Chondrocyte (in vitro differentiated cells): ENCODE data around the gene CTH. TPM values are rescaled to one million over a fixed set of nuclear protein-coding genes. Genes with fewer than 3 reads are reported as not detected.

Experiments used
- DNase-seq: peaks from one replicate; pipeline ENCODE4 v3.0.0; 2021; ENCODE audit warnings: mixed read lengths, low spot score
- H3K27ac Mint-ChIP-seq: one replicate; pipeline ENCODE4 v1.8.0; 2021; ENCODE audit warnings: mild to moderate bottlenecking, moderate library complexity, mixed read lengths; ENCODE audit not compliant: unreplicated experiment
- H3K27me3 Mint-ChIP-seq: 2 replicates; pipeline ENCODE4 v1.8.0; 2021; ENCODE audit warnings: low read depth, mixed read lengths
- H3K36me3 Mint-ChIP-seq: 2 replicates; pipeline ENCODE4 v1.8.0; 2021; ENCODE audit warnings: low read depth, mixed read lengths
- H3K4me1 Mint-ChIP-seq: 2 replicates; pipeline ENCODE4 v1.8.0; 2021; ENCODE audit warnings: low read depth, mild to moderate bottlenecking, mixed read lengths
- H3K4me3 Mint-ChIP-seq: one replicate; pipeline ENCODE4 v1.8.0; 2021; ENCODE audit warnings: mild to moderate bottlenecking, moderate library complexity, mixed read lengths; ENCODE audit not compliant: unreplicated experiment
- H3K9me3 Mint-ChIP-seq: 2 replicates; pipeline ENCODE4 v1.8.0; 2021; ENCODE audit warnings: low read depth, mixed read lengths
- total RNA-seq: library from RNA; stranded (reverse); gene quantifications from 3 replicates; pipeline ENCODE4 v1.2.1, GENCODE V29; 2021
- TF ChIP-seq, protein P1 (sequence below): fragments of 200-600 bp; sonication (generic); IDR thresholded peaks from 2 replicates; pipeline ENCODE4 v1.5.0; 2021; ENCODE audit warnings: antibody characterized with exemption, mild to moderate bottlenecking, moderate library complexity

Gene CTH
- total RNA-seq, 1 donor from 2014 or later: 14.9 TPM

DNA sequence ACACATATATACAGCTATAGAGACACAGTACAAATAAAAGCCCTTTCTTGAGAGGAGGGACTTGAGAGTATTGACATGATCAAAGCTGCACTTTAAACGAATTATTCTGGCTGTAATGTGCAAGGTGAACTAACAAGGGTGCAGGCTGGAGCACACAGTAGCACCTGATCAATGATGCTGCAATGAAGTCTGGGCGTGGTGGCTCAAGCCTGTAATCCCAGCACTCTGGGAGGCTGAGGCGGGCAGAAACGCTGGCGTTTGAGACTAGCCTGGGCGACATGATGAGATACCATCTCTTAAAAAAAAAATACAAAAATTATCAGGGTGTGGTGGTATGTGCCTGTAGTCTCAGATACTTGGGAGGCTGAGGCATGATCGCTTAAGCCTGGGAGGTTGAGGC, 14.1 kb upstream of the CTH start:
- TF ChIP-seq, protein P1, sequence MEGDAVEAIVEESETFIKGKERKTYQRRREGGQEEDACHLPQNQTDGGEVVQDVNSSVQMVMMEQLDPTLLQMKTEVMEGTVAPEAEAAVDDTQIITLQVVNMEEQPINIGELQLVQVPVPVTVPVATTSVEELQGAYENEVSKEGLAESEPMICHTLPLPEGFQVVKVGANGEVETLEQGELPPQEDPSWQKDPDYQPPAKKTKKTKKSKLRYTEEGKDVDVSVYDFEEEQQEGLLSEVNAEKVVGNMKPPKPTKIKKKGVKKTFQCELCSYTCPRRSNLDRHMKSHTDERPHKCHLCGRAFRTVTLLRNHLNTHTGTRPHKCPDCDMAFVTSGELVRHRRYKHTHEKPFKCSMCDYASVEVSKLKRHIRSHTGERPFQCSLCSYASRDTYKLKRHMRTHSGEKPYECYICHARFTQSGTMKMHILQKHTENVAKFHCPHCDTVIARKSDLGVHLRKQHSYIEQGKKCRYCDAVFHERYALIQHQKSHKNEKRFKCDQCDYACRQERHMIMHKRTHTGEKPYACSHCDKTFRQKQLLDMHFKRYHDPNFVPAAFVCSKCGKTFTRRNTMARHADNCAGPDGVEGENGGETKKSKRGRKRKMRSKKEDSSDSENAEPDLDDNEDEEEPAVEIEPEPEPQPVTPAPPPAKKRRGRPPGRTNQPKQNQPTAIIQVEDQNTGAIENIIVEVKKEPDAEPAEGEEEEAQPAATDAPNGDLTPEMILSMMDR: no peak
- H3K27me3 Mint-ChIP-seq: peaks cover 10% of the 10 kb centered on the region

DNA sequence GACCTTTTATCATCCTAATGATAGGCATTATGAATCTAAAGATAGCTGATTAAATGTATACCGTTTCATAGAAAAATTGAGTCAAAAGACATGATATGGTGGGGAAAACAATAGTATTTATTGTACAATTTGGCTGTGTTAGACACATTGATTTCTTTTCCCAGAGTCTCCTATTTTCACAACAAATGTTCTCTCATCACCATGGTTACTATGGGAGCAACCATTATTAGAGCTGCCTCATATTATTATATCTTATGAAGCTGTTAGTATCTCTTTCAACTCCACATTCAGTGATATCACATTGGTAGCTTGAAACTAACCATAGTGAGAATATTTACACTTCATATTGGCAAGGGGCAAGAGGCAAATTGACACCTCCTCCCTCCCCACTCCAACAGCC, 10.7 kb upstream of the CTH start:
- Mint-ChIP-seq H3K27ac (no peak overlapping the region), H3K9me3 (no peaks in the 10 kb centered on the region), H3K4me3 (no peak overlapping the region), H3K27me3 (peaks cover 10% of the 10 kb centered on the region), H3K4me1 (no peaks in the 10 kb centered on the region), H3K36me3 (no peaks in the 10 kb centered on the region)
- TF ChIP-seq, protein P1: no peak
- DNase-seq: no peak

More for the DNA sequence above, 14.1 kb upstream of the CTH start:
- no peaks in the 10 kb centered on the region for H3K36me3 Mint-ChIP-seq
- H3K27ac Mint-ChIP-seq: no peak overlapping the region
- no peaks in the 10 kb centered on the region for H3K4me1 Mint-ChIP-seq
- no peak overlapping the region for H3K4me3 Mint-ChIP-seq
- no peaks in the 10 kb centered on the region for H3K9me3 Mint-ChIP-seq
- DNase-seq: no peak

DNA sequence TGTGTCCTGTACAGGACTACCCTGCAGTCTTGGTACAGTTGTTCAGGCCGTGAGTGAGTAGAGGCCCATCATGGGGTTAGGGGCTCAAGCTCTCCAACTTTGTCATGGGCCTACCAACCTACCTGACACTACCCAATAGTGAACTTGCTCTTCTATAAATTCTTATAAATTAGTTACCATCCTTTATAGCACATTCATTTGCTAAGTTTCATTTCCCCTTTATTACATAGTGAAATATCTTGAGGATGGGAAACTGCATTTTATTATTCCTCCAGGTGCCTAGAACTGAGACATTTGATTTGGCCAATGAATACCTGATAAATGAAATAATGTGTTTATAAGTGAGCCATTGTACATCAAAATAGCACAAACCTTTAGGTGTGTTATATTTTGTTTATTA, 9.1 kb upstream of the CTH start:
- TF ChIP-seq, protein P1: no peak
- DNase-seq: no peak
- Mint-ChIP-seq H3K4me3 (no peak overlapping the region), H3K27ac (no peak overlapping the region), H3K36me3 (no peaks in the 10 kb centered on the region), H3K27me3 (peaks cover 4% of the 10 kb centered on the region), H3K4me1 (no peaks in the 10 kb centered on the region), H3K9me3 (no peaks in the 10 kb centered on the region)

DNA sequence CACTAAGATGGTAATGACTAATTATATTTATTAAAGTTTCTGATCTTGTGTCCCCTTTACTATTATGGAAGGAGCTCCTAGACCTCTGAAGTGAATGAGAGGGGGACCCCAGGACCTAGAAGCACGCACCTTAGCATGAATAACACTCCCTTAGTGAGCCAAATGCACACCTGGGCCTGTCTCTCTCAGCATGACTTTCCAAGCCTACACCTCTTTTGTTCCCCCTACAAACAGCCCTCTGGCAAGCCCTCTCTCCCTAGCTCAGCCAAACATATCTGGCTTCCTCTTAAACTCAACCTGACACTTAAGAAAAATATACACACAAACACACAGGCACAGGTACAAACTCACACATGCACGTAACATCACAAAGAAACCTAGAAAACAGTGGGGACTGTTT, 7.3 kb upstream of the CTH start:
- TF ChIP-seq, protein P1: no peak
- DNase-seq: no peak
- no peaks in the 10 kb centered on the region for H3K36me3 Mint-ChIP-seq
- no peaks in the 10 kb centered on the region for H3K9me3 Mint-ChIP-seq
- no peak overlapping the region for H3K27ac Mint-ChIP-seq
- no peaks in the 10 kb centered on the region for H3K27me3 Mint-ChIP-seq
- H3K4me3 Mint-ChIP-seq: no peak overlapping the region
- H3K4me1 Mint-ChIP-seq: no peaks in the 10 kb centered on the region

DNA sequence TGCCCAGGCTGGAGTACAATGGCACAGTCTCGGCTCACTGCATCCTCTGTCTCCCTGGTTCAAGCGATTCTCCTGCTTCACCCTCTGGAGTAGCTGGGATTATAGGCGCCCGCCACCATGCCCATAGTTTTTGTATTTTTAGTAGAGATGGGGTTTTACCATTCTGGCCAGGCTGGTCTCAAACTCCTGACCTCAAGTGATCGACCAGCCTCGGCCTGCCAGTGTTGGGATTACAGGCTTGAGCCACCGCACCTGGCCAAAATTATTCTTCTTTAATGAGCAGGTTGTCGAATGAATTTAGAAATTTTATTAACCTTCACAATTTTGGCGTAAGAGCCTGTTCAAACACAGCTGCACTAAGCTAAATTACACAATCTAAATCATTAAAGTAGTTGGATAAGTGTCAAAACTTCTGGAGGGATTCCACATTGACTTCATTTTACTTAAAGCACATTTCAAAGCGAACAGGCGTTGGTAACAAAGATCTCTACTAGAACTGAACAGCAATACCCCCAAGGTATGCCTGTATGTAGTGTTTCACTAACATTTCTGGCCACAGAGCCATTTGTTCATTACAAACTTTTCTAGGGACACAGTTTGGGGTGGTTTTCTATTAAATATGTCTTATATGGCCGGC, 5.2 kb upstream of the CTH start:
- Mint-ChIP-seq H3K36me3 (no peaks in the 10 kb centered on the region), H3K4me1 (peaks cover 7% of the 10 kb centered on the region), H3K27me3 (no peaks in the 10 kb centered on the region), H3K9me3 (no peaks in the 10 kb centered on the region), H3K27ac (no peak overlapping the region), H3K4me3 (no peak overlapping the region)
- TF ChIP-seq, protein P1: no peak
- DNase-seq: no peak
